Middle frontal gyrus (tissue), 1 donor: ENCODE measurements around the gene ATP1A1.

Experiments used
- DNase-seq: peaks from one replicate; pipeline ENCODE4 v3.0.0-alpha.2; 2015; ENCODE audit warnings: low spot score; ENCODE audit errors: extremely low spot score

ATP1A1 gene

GRCh38 chr1:116434849-116435248 lies 61.8 kb downstream of the ATP1A1 start:
- no peak for DNase-seq

- DNase-seq, result no peak
Observed at GRCh38 chr1:116435806-116436610, 63.0 kb downstream of the ATP1A1 start.

- no peak for DNase-seq
Observed at GRCh38 chr1:116436611-116436970, 63.5 kb downstream of the ATP1A1 start.

- DNase-seq, result no peak
Observed at GRCh38 chr1:116439701-116440100, 66.7 kb downstream of the ATP1A1 start.

GRCh38 chr1:116440731-116441130 lies 67.7 kb downstream of the ATP1A1 start:
- no peak for DNase-seq

- DNase-seq, result no peak
Observed at GRCh38 chr1:116445534-116445933, 72.5 kb downstream of the ATP1A1 start.

GRCh38 chr1:116446686-116447085 lies 73.6 kb downstream of the ATP1A1 start:
- no peak for DNase-seq

GRCh38 chr1:116448785-116449385 lies 75.8 kb downstream of the ATP1A1 start:
- no peak for DNase-seq

- DNase-seq, result no peak
Observed at GRCh38 chr1:116449578-116449977, 76.5 kb downstream of the ATP1A1 start.

- no peak for DNase-seq
Observed at GRCh38 chr1:116451702-116452101, 78.7 kb downstream of the ATP1A1 start.

GRCh38 chr1:116453481-116453880 lies 80.4 kb downstream of the ATP1A1 start:
- no peak for DNase-seq

GRCh38 chr1:116453906-116454305 lies 80.9 kb downstream of the ATP1A1 start:
- no peak for DNase-seq
